ENCODE data around the gene NGEF.

NGEF gene

DNA sequence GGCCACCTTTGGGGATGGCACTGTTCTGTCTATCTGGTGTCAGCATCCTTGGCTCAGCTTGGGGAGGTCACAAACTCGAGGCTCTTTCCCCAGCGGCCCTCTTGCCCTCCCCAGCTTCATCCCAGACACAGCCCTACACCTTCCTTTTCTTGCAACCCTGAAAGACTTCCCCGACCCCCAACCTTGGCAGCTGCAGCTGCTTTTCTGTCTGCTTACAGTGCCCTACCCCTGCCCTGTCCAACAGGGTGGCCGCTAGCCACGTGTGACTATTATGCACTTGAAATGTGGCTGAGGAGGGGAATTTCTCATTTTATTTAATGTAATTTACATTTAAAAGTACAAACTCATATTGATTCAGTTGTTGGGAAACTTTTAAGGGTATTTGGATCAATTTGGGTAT, 41.3 kb downstream of the NGEF start:
- DNase-seq (ENCODE audit: low spot score) = no peak
- TF ChIP-seq, protein P1, sequence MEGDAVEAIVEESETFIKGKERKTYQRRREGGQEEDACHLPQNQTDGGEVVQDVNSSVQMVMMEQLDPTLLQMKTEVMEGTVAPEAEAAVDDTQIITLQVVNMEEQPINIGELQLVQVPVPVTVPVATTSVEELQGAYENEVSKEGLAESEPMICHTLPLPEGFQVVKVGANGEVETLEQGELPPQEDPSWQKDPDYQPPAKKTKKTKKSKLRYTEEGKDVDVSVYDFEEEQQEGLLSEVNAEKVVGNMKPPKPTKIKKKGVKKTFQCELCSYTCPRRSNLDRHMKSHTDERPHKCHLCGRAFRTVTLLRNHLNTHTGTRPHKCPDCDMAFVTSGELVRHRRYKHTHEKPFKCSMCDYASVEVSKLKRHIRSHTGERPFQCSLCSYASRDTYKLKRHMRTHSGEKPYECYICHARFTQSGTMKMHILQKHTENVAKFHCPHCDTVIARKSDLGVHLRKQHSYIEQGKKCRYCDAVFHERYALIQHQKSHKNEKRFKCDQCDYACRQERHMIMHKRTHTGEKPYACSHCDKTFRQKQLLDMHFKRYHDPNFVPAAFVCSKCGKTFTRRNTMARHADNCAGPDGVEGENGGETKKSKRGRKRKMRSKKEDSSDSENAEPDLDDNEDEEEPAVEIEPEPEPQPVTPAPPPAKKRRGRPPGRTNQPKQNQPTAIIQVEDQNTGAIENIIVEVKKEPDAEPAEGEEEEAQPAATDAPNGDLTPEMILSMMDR (IDR thresholded peaks at IDR 0.05; ENCODE audit: extremely low read depth, missing control alignments) = no peak

DNA sequence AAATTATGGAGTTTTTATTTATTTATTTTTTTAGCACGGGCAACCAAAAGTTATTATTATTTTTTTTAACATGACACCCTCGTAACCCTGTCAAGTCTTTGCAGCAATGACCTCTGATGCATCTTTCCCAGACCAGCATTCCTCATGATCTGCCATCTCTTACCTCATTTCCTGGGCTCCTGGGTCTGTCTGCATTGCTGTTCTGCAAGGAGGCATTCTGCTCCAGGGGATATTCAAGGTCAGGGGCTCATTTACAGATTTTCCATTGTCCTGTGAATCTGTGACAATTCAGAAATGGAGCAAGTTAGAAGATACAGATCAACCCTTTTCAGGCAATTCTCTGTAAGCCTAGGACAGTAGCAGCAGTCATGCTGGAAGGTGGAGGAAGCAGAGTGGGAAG, 43.0 kb downstream of the NGEF start:
- TF ChIP-seq, protein P1 (IDR thresholded peaks at IDR 0.05; ENCODE audit: extremely low read depth, missing control alignments) = no peak

DNA sequence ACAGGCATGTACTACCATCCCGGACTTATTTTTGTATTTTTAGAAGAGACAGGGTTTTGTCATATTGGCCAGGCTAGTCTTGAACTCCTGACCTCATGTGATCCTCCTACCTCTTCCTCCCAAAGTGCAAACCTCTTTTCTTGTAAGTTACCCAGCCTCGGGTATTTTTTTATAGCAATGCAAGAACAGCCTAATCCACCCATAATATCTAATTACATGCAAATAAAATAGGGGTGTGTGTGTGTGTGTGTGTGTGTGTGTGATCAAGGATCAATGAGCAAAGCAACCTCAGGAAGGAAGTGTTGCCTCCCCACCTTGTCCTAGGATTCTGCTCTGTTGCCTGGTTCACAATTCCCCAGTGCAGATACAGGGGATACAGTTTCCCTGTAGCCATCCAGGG, 45.6 kb downstream of the NGEF start:
- DNase-seq (ENCODE audit: low spot score) = no peak
- TF ChIP-seq, protein P1 (IDR thresholded peaks at IDR 0.05; ENCODE audit: extremely low read depth, missing control alignments) = no peak

More for the DNA sequence above, 43.0 kb downstream of the NGEF start:
- no peak for DNase-seq (ENCODE audit: low spot score)

DNA sequence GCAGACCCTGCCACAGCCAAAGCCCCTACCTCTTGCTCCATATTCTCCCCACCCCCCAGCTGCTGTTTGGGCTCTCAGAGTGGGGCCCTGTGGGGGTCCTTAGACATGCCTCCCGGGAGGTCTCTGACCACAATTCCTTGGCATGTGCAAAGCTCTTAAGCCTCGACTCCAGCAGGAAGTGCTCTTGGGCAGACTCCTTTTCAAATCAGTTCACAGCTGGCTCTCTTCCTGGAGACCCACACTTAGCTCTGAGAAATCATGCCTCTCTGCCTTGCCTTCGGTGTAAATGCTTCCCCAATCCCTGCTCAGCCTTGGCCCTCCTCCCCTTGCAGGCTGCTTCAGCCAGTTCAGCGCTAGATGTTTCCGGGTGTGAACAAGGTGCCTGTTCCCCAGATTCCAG, 46.9 kb downstream of the NGEF start:
- DNase-seq (ENCODE audit: low spot score) = no peak
- TF ChIP-seq, protein P1 (IDR thresholded peaks at IDR 0.05; ENCODE audit: extremely low read depth, missing control alignments) = no peak

DNA sequence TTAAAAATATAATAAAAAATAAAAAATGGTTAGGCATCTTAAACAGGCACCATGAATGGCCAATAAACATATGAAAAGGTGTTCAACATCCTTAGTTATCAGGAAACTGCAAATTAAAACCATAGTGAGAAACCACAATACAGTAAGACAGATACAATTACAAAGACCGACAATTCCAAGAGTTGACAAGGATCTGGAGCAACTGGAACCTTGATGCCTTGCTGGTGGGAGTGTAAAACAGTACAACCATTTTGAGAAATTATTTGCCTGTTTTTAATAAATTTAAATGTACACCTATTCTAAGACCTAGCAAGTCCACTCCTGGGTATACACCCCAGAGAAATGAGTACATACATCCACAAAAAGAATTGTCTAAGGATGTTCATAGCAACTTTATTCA, 49.1 kb downstream of the NGEF start:
- TF ChIP-seq, protein P1 (IDR thresholded peaks at IDR 0.05; ENCODE audit: extremely low read depth, missing control alignments) = no peak
- no peak for DNase-seq (ENCODE audit: low spot score)

DNA sequence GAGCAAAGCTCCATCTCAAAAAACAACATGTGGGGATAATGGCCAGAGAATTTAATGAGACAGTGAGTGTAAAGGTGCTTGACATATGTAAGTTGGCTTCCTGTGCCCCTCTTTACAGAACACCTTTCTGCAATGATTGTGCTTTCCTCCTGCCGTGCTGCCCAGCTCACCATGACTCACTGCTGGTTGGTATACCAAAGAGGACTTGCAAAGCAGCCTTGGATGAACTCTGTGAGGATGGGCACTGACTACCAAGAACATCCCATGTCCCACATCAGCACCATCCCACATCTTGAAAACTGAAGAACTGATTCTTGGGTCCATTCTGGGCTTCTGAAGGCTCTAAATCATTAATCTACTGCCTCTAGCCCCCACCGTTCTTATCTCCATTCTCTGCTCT, 52.2 kb downstream of the NGEF start:
- no peak for DNase-seq (ENCODE audit: low spot score)
- TF ChIP-seq, protein P1 (IDR thresholded peaks at IDR 0.05; ENCODE audit: extremely low read depth, missing control alignments) = no peak

DNA sequence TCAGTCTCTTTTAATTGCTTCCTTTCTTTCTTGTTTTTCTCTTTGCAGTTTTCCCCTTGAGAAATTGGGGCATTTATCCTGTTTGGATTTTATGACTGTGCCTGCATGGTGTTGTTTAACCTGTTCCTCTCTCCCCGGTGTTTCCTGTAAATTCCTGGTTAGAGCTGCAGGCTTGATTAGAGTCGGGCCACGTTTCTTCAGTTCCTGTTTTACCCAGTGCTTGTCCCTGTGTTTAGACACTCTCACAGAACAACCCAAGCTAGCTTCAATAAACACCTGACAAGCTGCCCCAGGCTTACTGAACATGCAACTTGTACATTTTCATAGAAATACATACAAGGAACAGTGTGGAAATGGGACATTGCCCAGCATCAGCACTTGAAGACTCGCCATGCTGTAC, 53.9 kb downstream of the NGEF start:
- TF ChIP-seq, protein P1 (IDR thresholded peaks at IDR 0.05; ENCODE audit: extremely low read depth, missing control alignments) = no peak
- DNase-seq (ENCODE audit: low spot score) = no peak
